Stomach (tissue), 9 donors: Measurements from ENCODE around the gene SCIMP. TPM values are rescaled to one million over a fixed set of nuclear protein-coding genes. Genes with fewer than 3 reads are reported as not detected.

Source experiments
- DNase-seq, 2 donors: peaks; one replicate each; pipeline versions ENCODE4 v3.0.0 to v3.0.0-alpha.2; 2013 to 2019
- H3K27ac ChIP-seq, 5 donors: fragments of 200-600 bp in 4 of 5; sonication (generic) in 4 of 5; one replicate each; pipeline ENCODE4 v1.5.1; 2013 to 2019; ENCODE audit warnings: mild to moderate bottlenecking in 1 of 5, moderate library complexity in 1 of 5
- H3K27me3 ChIP-seq, 3 donors: fragments of 200-600 bp; sonication (generic); one replicate each; pipeline ENCODE4 v1.5.1; 2017 to 2019; ENCODE audit warnings: mixed run types in 1 of 3
- H3K36me3 ChIP-seq, 4 donors: fragments of 200-600 bp; sonication (generic); 1 replicate in 3 of 4; 2 replicates in 1 of 4; pipeline ENCODE4 v1.5.1; 2016 to 2019
- H3K4me1 ChIP-seq, 4 donors: fragments of 200-600 bp; sonication (generic); one replicate each; pipeline ENCODE4 v1.5.1; 2016 to 2019
- H3K4me3 ChIP-seq, 4 donors: fragments of 200-600 bp; sonication (generic) in 3 of 4; one replicate each; pipeline ENCODE4 v1.5.1; 2016 to 2019; ENCODE audit warnings: mild to moderate bottlenecking in 1 of 4
- H3K9me3 ChIP-seq, 4 donors: fragments of 200-600 bp; sonication (generic); one replicate each; pipeline ENCODE4 v1.5.1; 2016 to 2019
- EP300 ChIP-seq: sonication (generic); formaldehyde crosslinking; IDR thresholded peaks from one replicate; pipeline ENCODE4 v1.6.1; 2017; ENCODE audit warnings: antibody characterized with exemption
- POLR2A ChIP-seq, 4 donors: fragments of 450-650 bp; IDR thresholded peaks; one replicate each; pipeline ENCODE4 v1.6.1; 2016; ENCODE audit warnings: antibody characterized with exemption in 4 of 4, control low read depth in 2 of 4, mild to moderate bottlenecking in 1 of 4, moderate library complexity in 1 of 4
- POLR2AphosphoS5 ChIP-seq, 3 donors: sonication (generic); formaldehyde crosslinking; IDR thresholded peaks; one replicate each; pipeline ENCODE4 v1.6.1; 2016; ENCODE audit warnings: antibody characterized with exemption in 3 of 3
- WGBS, 5 donors: extraction: QIAGEN DNeasy Blood & Tissue Kit in 3 of 5; methylation state at CpG; one replicate each; pipeline versions ENCODE4 v1.1.5 to v1.1.7; 2013 to 2018; 5-methylcytosine and 5-hydroxymethylcytosine counted together
- intact Hi-C: fragments of 100-400 bp; cut with DNase I; formaldehyde crosslinking; loops from one replicate; pipeline ENCODE4 v1.15.1; 2023; ENCODE audit warnings: low total_unique reads
- polyA plus RNA-seq, 3 donors: library from polyadenylated mRNA; stranded (reverse); fragments of 200-250 nt; gene quantifications; one replicate each; pipeline ENCODE4 v1.2.3, GENCODE V29; 2013
- total RNA-seq, 5 donors: library from RNA; depleted of rRNA; stranded (reverse); fragments of >200 nt; gene quantifications; one replicate each; pipeline versions ENCODE4 v1.1.0 to v1.2.3, GENCODE V29; 2014 to 2016
- TF ChIP-seq, protein P1 (sequence below), 7 experiments: fragments of 450-650 bp in 4 of 7; fragments of 200-600 bp in 3 of 7; sonication (generic) in 3 of 7; IDR thresholded peaks; one replicate each; pipeline ENCODE4 v1.5.1; 2016 to 2019; ENCODE audit warnings: antibody characterized with exemption in 7 of 7, control low read depth in 2 of 7, mild to moderate bottlenecking in 1 of 7
- donor health status: healthy with polysubstance abuse.
- donor health status: Bipolar disorder and iron deficiency.
- donor health status: healthy.

SCIMP gene
- total and polyA plus RNA-seq, 8 donors, result 0.62 to 2.1 (median 0.91) TPM; not detected in 4

DNA sequence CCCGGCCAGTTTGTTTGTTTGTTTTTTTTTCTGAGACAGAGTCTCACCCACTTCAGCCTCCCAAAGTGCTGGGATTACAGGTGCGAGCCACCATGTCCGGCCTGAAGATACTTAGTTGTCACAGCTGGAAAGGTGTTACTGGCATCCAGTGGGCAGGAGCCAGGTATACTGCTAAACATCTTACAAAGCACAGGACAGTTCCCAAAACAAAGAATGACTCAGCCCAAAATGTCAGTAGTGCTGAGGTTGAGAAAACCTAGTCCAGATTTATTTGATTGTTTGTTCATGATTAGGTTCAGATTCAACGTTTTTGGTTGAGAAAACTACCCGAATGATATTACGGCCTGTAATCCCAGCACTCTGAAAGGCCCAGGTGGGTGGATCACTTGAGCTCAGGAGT, 28.8 kb upstream of the SCIMP start:
- TF ChIP-seq POLR2A (IDR thresholded peaks at IDR 0.05), result no peak
- TF ChIP-seq, protein P1, sequence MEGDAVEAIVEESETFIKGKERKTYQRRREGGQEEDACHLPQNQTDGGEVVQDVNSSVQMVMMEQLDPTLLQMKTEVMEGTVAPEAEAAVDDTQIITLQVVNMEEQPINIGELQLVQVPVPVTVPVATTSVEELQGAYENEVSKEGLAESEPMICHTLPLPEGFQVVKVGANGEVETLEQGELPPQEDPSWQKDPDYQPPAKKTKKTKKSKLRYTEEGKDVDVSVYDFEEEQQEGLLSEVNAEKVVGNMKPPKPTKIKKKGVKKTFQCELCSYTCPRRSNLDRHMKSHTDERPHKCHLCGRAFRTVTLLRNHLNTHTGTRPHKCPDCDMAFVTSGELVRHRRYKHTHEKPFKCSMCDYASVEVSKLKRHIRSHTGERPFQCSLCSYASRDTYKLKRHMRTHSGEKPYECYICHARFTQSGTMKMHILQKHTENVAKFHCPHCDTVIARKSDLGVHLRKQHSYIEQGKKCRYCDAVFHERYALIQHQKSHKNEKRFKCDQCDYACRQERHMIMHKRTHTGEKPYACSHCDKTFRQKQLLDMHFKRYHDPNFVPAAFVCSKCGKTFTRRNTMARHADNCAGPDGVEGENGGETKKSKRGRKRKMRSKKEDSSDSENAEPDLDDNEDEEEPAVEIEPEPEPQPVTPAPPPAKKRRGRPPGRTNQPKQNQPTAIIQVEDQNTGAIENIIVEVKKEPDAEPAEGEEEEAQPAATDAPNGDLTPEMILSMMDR (IDR thresholded peaks at IDR 0.05), result no peak
- TF ChIP-seq POLR2AphosphoS5 (IDR thresholded peaks at IDR 0.05), result no peak
- no peak for TF ChIP-seq EP300
- H3K36me3 ChIP-seq, result no peaks in the 10 kb centered on the region
- intact Hi-C loops, result no loop called here
- H3K9me3 ChIP-seq, result no peaks in the 10 kb centered on the region
- no peak overlapping the region for H3K27ac ChIP-seq
- H3K4me1 ChIP-seq, result peaks cover 0 to 8% (median 0%) of the 10 kb centered on the region in 4 donors
- no peak for DNase-seq
- WGBS, 5 donors, result 68 to 86% (median 71%) methylated on average over 6 of the region's 6 CpGs
- H3K4me3 ChIP-seq, result no peak overlapping the region
- no peaks in the 10 kb centered on the region for H3K27me3 ChIP-seq

DNA sequence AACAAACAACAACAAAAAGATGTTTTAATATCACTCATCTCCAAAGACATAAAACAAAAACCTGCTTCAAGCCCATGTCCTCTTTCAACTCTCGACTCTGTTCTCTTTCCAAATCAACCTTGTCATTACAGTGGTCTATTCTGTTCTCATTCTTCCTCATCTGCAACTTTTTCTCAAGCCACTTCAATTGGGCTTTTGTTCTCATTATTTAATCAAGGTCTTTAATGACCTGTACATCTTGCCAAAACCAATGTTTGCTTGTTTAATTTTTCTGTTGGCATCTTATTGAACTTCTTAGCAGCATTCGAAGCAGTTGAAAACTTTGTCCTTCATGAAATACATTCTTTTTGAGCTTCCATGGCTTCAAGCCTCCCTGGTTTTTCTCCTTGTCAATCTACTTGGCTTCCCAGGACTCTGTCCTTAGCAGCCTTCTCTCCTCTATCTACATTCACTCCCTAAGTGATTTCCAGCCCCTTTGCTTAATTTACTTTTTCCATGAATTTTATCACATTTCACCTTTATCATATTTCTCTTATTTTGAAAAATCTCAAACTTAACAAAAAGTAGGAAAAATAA, 27.8 kb upstream of the SCIMP start:
- Histone ChIP-seq H3K4me1 (peaks cover 0 to 8% (median 0%) of the 10 kb centered on the region in 4 donors), H3K27me3 (no peaks in the 10 kb centered on the region), H3K9me3 (no peaks in the 10 kb centered on the region), H3K4me3 (no peak overlapping the region), H3K27ac (no peak overlapping the region), H3K36me3 (no peaks in the 10 kb centered on the region)
- intact Hi-C loops, result no loop called here
- WGBS, 5 donors, result 18 to 54% (median 36%) methylated on average over 2 of the region's 2 CpGs
- TF ChIP-seq POLR2AphosphoS5 (IDR thresholded peaks at IDR 0.05), result no peak
- no peak for TF ChIP-seq POLR2A (IDR thresholded peaks at IDR 0.05)
- TF ChIP-seq EP300, result no peak
- TF ChIP-seq, protein P1 (IDR thresholded peaks at IDR 0.05), result no peak
- no peak for DNase-seq

DNA sequence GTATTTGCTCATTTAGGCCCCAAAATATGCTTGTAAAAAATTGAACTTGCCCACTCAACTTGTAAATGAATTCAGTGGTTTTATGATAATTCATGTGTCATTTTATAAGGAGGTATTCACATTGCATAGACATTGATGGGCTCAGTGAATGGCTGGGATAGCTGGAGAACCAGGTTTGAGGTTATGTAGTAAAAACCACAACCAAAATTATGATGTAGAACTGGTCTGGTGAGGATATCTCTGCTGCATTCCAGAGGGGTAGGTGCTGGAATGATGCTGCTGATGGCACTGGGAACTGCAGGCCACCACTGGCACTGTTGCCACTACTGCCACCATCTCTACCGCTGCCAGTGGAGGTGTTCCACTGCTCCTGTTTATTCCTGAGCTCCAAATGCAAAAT, 25.9 kb upstream of the SCIMP start:
- no peak for DNase-seq
- no peaks in the 10 kb centered on the region for H3K36me3 ChIP-seq
- no peak overlapping the region for H3K4me3 ChIP-seq
- intact Hi-C loops, result no loop called here
- no peak overlapping the region for H3K27ac ChIP-seq
- H3K27me3 ChIP-seq, result no peaks in the 10 kb centered on the region
- 65 to 89% (median 75%) methylated on average over 1 of the region's 1 CpG for WGBS, 5 donors
- no peak for TF ChIP-seq POLR2A (IDR thresholded peaks at IDR 0.05)
- no peak for TF ChIP-seq EP300
- no peak for TF ChIP-seq POLR2AphosphoS5 (IDR thresholded peaks at IDR 0.05)
- TF ChIP-seq, protein P1 (IDR thresholded peaks at IDR 0.05), result no peak
- no peaks in the 10 kb centered on the region for H3K9me3 ChIP-seq
- peaks cover 0 to 8% (median 0%) of the 10 kb centered on the region in 4 donors for H3K4me1 ChIP-seq

DNA sequence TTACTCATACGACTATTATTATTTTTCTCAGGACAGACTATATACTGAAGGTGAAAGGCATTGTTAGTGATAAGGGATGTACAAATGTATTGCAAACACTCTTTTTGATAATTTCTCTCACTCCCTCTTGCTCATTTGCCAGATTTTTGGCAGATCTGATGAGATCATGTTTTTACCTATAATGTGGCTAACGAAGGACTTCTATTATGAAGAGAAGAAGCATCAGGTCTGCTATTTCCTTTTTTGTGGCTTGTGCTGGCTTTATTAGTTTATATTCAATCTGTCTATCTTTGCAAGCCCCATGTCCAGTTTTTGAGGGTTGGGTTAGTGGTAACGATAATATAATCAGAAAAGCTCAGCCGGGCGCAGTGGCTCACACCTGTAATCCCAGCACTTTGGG, 22.5 kb upstream of the SCIMP start:
- Histone ChIP-seq H3K27ac (no peak overlapping the region), H3K27me3 (no peaks in the 10 kb centered on the region), H3K4me1 (no peaks in the 10 kb centered on the region), H3K9me3 (no peaks in the 10 kb centered on the region), H3K36me3 (no peaks in the 10 kb centered on the region), H3K4me3 (no peak overlapping the region)
- TF ChIP-seq, protein P1 (IDR thresholded peaks at IDR 0.05), result no peak
- no peak for TF ChIP-seq POLR2AphosphoS5 (IDR thresholded peaks at IDR 0.05)
- TF ChIP-seq EP300, result no peak
- TF ChIP-seq POLR2A (IDR thresholded peaks at IDR 0.05), result no peak
- WGBS, 5 donors, result 81 to 88% (median 86%) methylated on average over 5 of the region's 5 CpGs
- DNase-seq, result no peak
- intact Hi-C loops, result no loop called here
